ENCODE results near the gene MZT2B. TPM values are rescaled to one million over a fixed set of nuclear protein-coding genes. Genes with fewer than 3 reads are reported as not detected.
A peak's percentile ranks its signal among the peaks of the same experiment; 100 is the strongest.
"Not testable (repeated sequence)": the region's sequence is repeated elsewhere in the genome, so short reads cannot be mapped to it uniquely, and the experiment has no call there.

MZT2B gene
- total and polyA plus RNA-seq, 2 of the 13 experiments (the other 11 are each of a cell fraction or from before 2014, with no cell fraction given) = 253 to 410 TPM

GRCh38 chr2:130145006-130145414 lies 37.1 kb upstream of the MZT2B start, which contains the start of gene CCDC74B:
CCDC74B (minus strand) TSS chr2:130145112; CDS start chr2:130144996, 116 bp downstream.
- H3K9ac ChIP-seq (ENCODE audit: insufficient read depth, low read depth, low read length); H3K27ac ChIP-seq (ENCODE audit: extremely low read length, insufficient read depth, low read length); H3K79me2 ChIP-seq (ENCODE audit: insufficient read depth, low read length); POLR2A ChIA-PET; intact Hi-C loops (cut with micrococcal nuclease; ENCODE audit: unreplicated experiment); H3K9me3 ChIP-seq (ENCODE audit: low read length); H3K36me3 ChIP-seq (replicated peaks in 1 of 2; ENCODE audit: control insufficient read depth in 1 of 2, insufficient read depth in 2 of 2, low read length in 2 of 2); FAIRE-seq; in situ Hi-C loops (cut with HindIII; ENCODE audit: extremely low pct_ligation_motif_present, low pct_unique_long_range_greater_than_20kb); H4K20me1 ChIP-seq (ENCODE audit: insufficient read depth, low read length); BruUV-seq (replicated peaks); H3K4me1 ChIP-seq (ENCODE audit: insufficient read depth, low read length): not testable (repeated sequence)
- CTCF ChIA-PET (ENCODE audit: low intra/inter-chr PET ratio, low total read pairs) = interaction anchor here (1.1 kb wide), 1 partner anchor 188 kb away, joined by 3 read pairs; no protein-coding TSS in a partner anchor
- Histone ChIP-seq H3K27me3 (ENCODE audit: control insufficient read depth in 1 of 2, insufficient read depth in 2 of 2, low read length in 2 of 2) (peaks cover 4 to 14% of the 10 kb centered on the region in 2 experiments; a peak in 4 of 5 replicates), H3K4me2 (ENCODE audit: low read depth, low read length) (peak within 1 kb of the TSS; percentile 81), H3K4me3 (replicated peaks in 1 of 3; ENCODE audit: insufficient read depth in 1 of 3, low read depth in 2 of 3, low read length in 3 of 3) (peak within 1 kb of the TSS; percentile 51 to 65 (median 54); a peak in 4 of 6 replicates), H2AFZ (ENCODE audit: low read length) (peak within 1 kb of the TSS; percentile 42)
- ATAC-seq (peak; percentile 90), DNase-seq (ENCODE audit: low spot score) (peak; percentile 58)
- under 1% methylated on average over 18 of the region's 30 CpGs for WGBS (ENCODE audit: low lambda C conversion rate)
- TF ChIP-seq, protein P1, sequence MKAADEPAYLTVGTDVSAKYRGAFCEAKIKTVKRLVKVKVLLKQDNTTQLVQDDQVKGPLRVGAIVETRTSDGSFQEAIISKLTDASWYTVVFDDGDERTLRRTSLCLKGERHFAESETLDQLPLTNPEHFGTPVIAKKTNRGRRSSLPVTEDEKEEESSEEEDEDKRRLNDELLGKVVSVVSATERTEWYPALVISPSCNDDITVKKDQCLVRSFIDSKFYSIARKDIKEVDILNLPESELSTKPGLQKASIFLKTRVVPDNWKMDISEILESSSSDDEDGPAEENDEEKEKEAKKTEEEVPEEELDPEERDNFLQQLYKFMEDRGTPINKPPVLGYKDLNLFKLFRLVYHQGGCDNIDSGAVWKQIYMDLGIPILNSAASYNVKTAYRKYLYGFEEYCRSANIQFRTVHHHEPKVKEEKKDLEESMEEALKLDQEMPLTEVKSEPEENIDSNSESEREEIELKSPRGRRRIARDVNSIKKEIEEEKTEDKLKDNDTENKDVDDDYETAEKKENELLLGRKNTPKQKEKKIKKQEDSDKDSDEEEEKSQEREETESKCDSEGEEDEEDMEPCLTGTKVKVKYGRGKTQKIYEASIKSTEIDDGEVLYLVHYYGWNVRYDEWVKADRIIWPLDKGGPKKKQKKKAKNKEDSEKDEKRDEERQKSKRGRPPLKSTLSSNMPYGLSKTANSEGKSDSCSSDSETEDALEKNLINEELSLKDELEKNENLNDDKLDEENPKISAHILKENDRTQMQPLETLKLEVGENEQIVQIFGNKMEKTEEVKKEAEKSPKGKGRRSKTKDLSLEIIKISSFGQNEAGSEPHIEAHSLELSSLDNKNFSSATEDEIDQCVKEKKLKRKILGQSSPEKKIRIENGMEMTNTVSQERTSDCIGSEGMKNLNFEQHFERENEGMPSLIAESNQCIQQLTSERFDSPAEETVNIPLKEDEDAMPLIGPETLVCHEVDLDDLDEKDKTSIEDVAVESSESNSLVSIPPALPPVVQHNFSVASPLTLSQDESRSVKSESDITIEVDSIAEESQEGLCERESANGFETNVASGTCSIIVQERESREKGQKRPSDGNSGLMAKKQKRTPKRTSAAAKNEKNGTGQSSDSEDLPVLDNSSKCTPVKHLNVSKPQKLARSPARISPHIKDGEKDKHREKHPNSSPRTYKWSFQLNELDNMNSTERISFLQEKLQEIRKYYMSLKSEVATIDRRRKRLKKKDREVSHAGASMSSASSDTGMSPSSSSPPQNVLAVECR (CRISPR knock-in tag; IDR thresholded peaks at IDR 0.05; ENCODE audit: borderline replicate concordance) = peak; percentile 38; the same call in 1 of the 2 replicates
- TF ChIP-seq, protein P2, sequence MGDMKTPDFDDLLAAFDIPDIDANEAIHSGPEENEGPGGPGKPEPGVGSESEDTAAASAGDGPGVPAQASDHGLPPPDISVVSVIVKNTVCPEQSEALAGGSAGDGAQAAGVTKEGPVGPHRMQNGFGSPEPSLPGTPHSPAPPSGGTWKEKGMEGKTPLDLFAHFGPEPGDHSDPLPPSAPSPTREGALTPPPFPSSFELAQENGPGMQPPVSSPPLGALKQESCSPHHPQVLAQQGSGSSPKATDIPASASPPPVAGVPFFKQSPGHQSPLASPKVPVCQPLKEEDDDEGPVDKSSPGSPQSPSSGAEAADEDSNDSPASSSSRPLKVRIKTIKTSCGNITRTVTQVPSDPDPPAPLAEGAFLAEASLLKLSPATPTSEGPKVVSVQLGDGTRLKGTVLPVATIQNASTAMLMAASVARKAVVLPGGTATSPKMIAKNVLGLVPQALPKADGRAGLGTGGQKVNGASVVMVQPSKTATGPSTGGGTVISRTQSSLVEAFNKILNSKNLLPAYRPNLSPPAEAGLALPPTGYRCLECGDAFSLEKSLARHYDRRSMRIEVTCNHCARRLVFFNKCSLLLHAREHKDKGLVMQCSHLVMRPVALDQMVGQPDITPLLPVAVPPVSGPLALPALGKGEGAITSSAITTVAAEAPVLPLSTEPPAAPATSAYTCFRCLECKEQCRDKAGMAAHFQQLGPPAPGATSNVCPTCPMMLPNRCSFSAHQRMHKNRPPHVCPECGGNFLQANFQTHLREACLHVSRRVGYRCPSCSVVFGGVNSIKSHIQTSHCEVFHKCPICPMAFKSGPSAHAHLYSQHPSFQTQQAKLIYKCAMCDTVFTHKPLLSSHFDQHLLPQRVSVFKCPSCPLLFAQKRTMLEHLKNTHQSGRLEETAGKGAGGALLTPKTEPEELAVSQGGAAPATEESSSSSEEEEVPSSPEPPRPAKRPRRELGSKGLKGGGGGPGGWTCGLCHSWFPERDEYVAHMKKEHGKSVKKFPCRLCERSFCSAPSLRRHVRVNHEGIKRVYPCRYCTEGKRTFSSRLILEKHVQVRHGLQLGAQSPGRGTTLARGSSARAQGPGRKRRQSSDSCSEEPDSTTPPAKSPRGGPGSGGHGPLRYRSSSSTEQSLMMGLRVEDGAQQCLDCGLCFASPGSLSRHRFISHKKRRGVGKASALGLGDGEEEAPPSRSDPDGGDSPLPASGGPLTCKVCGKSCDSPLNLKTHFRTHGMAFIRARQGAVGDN (CRISPR knock-in tag; IDR thresholded peaks at IDR 0.05) = peak; percentile 63
- TF ChIP-seq, protein P3, sequence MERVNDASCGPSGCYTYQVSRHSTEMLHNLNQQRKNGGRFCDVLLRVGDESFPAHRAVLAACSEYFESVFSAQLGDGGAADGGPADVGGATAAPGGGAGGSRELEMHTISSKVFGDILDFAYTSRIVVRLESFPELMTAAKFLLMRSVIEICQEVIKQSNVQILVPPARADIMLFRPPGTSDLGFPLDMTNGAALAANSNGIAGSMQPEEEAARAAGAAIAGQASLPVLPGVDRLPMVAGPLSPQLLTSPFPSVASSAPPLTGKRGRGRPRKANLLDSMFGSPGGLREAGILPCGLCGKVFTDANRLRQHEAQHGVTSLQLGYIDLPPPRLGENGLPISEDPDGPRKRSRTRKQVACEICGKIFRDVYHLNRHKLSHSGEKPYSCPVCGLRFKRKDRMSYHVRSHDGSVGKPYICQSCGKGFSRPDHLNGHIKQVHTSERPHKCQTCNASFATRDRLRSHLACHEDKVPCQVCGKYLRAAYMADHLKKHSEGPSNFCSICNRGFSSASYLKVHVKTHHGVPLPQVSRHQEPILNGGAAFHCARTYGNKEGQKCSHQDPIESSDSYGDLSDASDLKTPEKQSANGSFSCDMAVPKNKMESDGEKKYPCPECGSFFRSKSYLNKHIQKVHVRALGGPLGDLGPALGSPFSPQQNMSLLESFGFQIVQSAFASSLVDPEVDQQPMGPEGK (CRISPR knock-in tag; IDR thresholded peaks at IDR 0.05) = peak; percentile 32; the same call in 1 of the 2 replicates
- TF ChIP-seq ZGPAT (CRISPR knock-in tag; IDR thresholded peaks at IDR 0.05) (0 out of 2 replicates have a peak, but pooled peaks have one; percentile 21), HOXA3 (CRISPR knock-in tag; IDR thresholded peaks at IDR 0.05) (0 out of 2 replicates have a peak, but pooled peaks have one; percentile 18), SALL1 (CRISPR knock-in tag; IDR thresholded peaks at IDR 0.05) (peak; percentile 18; the same call in 1 of the 2 replicates), CTCF (CRISPR knock-in tag; IDR thresholded peaks at IDR 0.05) (peak; percentile 9; the same call in 1 of the 2 replicates), RFX1 (IDR thresholded peaks at IDR 0.05) (peak; percentile 43; the same call in 1 of the 2 replicates), ELF1 (CRISPR knock-in tag; IDR thresholded peaks at IDR 0.05) (peak; percentile 40)

Data from HepG2 (cell line).